ENCODE results near the gene PATJ.
A peak's percentile ranks its signal among the peaks of the same experiment; 100 is the strongest.
"Not testable (repeated sequence)": the region's sequence is repeated elsewhere in the genome, so short reads cannot be mapped to it uniquely, and the experiment has no call there.

Gene PATJ

DNA sequence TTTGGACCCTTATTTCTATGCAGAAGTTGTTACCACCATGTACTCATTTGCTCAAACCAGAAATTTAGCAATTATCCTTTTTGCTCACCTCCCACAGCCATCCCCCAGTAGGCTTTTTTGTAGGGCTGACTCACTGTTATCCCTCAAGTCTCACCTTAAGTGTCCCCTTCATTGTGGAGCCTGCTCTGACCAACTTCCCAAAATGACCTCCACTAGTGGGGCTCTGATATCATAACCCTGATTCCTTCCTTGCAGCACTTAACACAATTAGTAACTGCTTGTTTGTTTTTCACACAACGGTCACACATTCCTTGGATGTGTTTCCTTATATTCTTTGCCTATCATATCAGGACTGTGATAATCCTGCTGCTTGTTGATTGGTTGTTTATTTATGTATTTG lies 76.7 kb downstream of the PATJ start:
- no peak overlapping the region for H3K4me3 Mint-ChIP-seq
- no peak overlapping the region for H3K27ac Mint-ChIP-seq
- no peaks in the 10 kb centered on the region for H3K4me1 Mint-ChIP-seq (ENCODE audit: low read depth in 2 of 2)
- no peaks in the 10 kb centered on the region for H3K27me3 Mint-ChIP-seq
- H3K9me3 Mint-ChIP-seq, result no peaks in the 10 kb centered on the region
- no peak for ATAC-seq (replicated peaks)
- peaks cover 3% of the 10 kb centered on the region for H3K36me3 Mint-ChIP-seq (ENCODE audit: insufficient read depth)
- no peak for DNase-seq

- H3K36me3 Mint-ChIP-seq (ENCODE audit: insufficient read depth), result peaks cover 3% of the 10 kb centered on the region
- DNase-seq (no peak), ATAC-seq (replicated peaks) (no peak)
- no peaks in the 10 kb centered on the region for H3K27me3 Mint-ChIP-seq
- H3K27ac Mint-ChIP-seq, result no peak overlapping the region
- H3K4me1 Mint-ChIP-seq (ENCODE audit: low read depth in 2 of 2), result no peaks in the 10 kb centered on the region
- no peaks in the 10 kb centered on the region for H3K9me3 Mint-ChIP-seq
- H3K4me3 Mint-ChIP-seq, result no peak overlapping the region
Observed at GRCh38 chr1:61819421-61819820, 77.1 kb downstream of the PATJ start.

DNA sequence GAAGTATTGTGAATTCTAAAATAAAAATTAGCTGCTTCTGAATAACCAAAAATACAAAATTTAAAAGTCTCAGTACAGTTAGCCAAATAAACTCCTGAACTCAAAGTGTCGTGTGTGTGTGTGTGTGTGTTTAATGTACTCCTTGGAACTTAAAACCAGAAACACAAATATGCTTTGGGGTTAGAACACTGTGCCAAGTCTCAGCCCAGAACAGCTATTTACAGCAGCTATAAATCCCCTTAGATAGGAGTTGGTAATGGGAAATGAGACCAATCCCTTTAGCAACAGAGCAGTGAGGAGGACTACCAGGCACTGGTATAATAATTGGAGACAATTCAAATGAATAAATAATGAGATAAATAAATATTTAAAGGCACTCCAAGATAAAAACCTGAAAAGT lies 83.1 kb downstream of the PATJ start:
- Mint-ChIP-seq H3K4me1 (ENCODE audit: low read depth in 2 of 2) (no peaks in the 10 kb centered on the region), H3K27ac (no peak overlapping the region), H3K36me3 (ENCODE audit: insufficient read depth) (peaks cover 18% of the 10 kb centered on the region), H3K27me3 (no peaks in the 10 kb centered on the region), H3K4me3 (no peak overlapping the region), H3K9me3 (no peaks in the 10 kb centered on the region)
- ATAC-seq (replicated peaks), result no peak
- no peak for DNase-seq

GRCh38 chr1:61828805-61829204 lies 86.5 kb downstream of the PATJ start:
- no peaks in the 10 kb centered on the region for H3K9me3 Mint-ChIP-seq
- no peaks in the 10 kb centered on the region for H3K4me1 Mint-ChIP-seq (ENCODE audit: low read depth in 2 of 2)
- peaks cover 27% of the 10 kb centered on the region for H3K36me3 Mint-ChIP-seq (ENCODE audit: insufficient read depth)
- H3K27me3 Mint-ChIP-seq, result no peaks in the 10 kb centered on the region
- H3K4me3 Mint-ChIP-seq, result no peak overlapping the region
- no peak overlapping the region for H3K27ac Mint-ChIP-seq
- no peak for DNase-seq
- ATAC-seq (replicated peaks), result no peak

GRCh38 chr1:61836649-61837048 lies 94.4 kb downstream of the PATJ start:
- no peaks in the 10 kb centered on the region for H3K27me3 Mint-ChIP-seq
- no peak overlapping the region for H3K27ac Mint-ChIP-seq
- no peak overlapping the region for H3K4me3 Mint-ChIP-seq
- no peaks in the 10 kb centered on the region for H3K4me1 Mint-ChIP-seq (ENCODE audit: low read depth in 2 of 2)
- H3K9me3 Mint-ChIP-seq, result no peaks in the 10 kb centered on the region
- ATAC-seq (replicated peaks) (no peak), DNase-seq (no peak)
- peaks cover 10% of the 10 kb centered on the region for H3K36me3 Mint-ChIP-seq (ENCODE audit: insufficient read depth)

DNA sequence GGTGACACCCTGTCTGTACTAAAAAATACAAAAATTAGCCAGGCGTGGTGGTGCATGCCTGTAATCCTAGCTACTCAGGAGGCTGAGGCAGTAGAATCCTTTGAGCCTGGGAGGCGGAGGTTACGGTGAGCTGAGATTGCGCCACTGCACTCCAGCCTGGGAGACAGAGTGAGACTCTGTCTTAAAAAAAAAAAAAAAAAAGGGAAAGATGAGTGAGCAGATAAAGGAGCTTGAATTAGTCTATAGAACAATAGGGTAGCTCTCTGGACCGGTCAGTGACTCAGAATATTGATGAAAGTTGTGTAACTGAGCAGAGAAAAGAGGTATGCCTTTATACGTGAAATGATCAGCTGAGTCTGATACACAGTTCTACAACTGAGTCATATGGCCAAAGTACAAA lies 95.3 kb downstream of the PATJ start:
- ATAC-seq (replicated peaks); H3K27me3 Mint-ChIP-seq; H3K9me3 Mint-ChIP-seq; H3K27ac Mint-ChIP-seq; H3K4me1 Mint-ChIP-seq (ENCODE audit: low read depth in 2 of 2); DNase-seq; H3K36me3 Mint-ChIP-seq (ENCODE audit: insufficient read depth); H3K4me3 Mint-ChIP-seq: not testable (repeated sequence)

DNA sequence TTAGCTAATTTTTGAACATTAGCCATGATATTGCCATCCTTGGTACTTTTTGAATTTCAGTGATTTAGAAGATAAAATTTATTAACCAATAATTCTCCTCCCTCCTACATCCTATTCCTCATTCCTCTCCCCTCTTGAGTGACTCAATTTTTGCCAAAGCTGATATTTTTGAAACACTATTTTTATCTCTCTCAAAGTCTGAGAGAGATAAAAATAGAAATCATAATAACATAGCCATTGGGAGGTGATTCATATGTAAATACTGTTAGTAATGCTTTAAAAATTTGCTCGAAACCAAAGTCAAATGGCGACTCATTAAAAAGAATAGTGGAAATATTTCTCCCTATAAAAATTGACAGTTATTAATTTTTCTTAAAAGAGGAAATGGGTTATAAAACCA lies 97.4 kb downstream of the PATJ start:
- H3K4me1 Mint-ChIP-seq (ENCODE audit: low read depth in 2 of 2), result no peaks in the 10 kb centered on the region
- DNase-seq (no peak), ATAC-seq (replicated peaks) (no peak)
- H3K27ac Mint-ChIP-seq, result no peak overlapping the region
- H3K9me3 Mint-ChIP-seq, result no peaks in the 10 kb centered on the region
- H3K4me3 Mint-ChIP-seq, result no peak overlapping the region
- H3K27me3 Mint-ChIP-seq, result no peaks in the 10 kb centered on the region
- peaks cover 6% of the 10 kb centered on the region for H3K36me3 Mint-ChIP-seq (ENCODE audit: insufficient read depth)

GRCh38 chr1:61842036-61842435 lies 99.8 kb downstream of the PATJ start:
- Mint-ChIP-seq H3K9me3 (no peaks in the 10 kb centered on the region), H3K36me3 (ENCODE audit: insufficient read depth) (peaks cover 6% of the 10 kb centered on the region), H3K4me1 (ENCODE audit: low read depth in 2 of 2) (no peaks in the 10 kb centered on the region), H3K27ac (no peak overlapping the region), H3K27me3 (no peaks in the 10 kb centered on the region), H3K4me3 (no peak overlapping the region)
- DNase-seq (no peak), ATAC-seq (replicated peaks) (no peak)

GRCh38 chr1:61842863-61843514 lies 100.7 kb downstream of the PATJ start:
- ATAC-seq (replicated peaks), result no peak
- DNase-seq, result no peak
- H3K4me1 Mint-ChIP-seq (ENCODE audit: low read depth in 2 of 2), result no peaks in the 10 kb centered on the region
- H3K4me3 Mint-ChIP-seq, result no peak overlapping the region
- peaks cover 3% of the 10 kb centered on the region for H3K36me3 Mint-ChIP-seq (ENCODE audit: insufficient read depth)
- no peaks in the 10 kb centered on the region for H3K27me3 Mint-ChIP-seq
- H3K27ac Mint-ChIP-seq, result peak overlapping the region in 1 of 2 donors; percentile 16
- no peaks in the 10 kb centered on the region for H3K9me3 Mint-ChIP-seq

- Mint-ChIP-seq H3K36me3 (ENCODE audit: insufficient read depth) (peaks cover 2% of the 10 kb centered on the region), H3K4me1 (ENCODE audit: low read depth in 2 of 2) (no peaks in the 10 kb centered on the region), H3K27ac (no peak overlapping the region), H3K4me3 (no peak overlapping the region), H3K9me3 (no peaks in the 10 kb centered on the region), H3K27me3 (no peaks in the 10 kb centered on the region)
- DNase-seq (no peak), ATAC-seq (replicated peaks) (no peak)
Observed at GRCh38 chr1:61844006-61844405, 101.7 kb downstream of the PATJ start.

GRCh38 chr1:61844664-61845063 lies 102.4 kb downstream of the PATJ start:
- H3K36me3 Mint-ChIP-seq (ENCODE audit: insufficient read depth); H3K4me3 Mint-ChIP-seq; H3K4me1 Mint-ChIP-seq (ENCODE audit: low read depth in 2 of 2); H3K27me3 Mint-ChIP-seq; H3K9me3 Mint-ChIP-seq; ATAC-seq (replicated peaks); H3K27ac Mint-ChIP-seq; DNase-seq: not testable (repeated sequence)

DNA sequence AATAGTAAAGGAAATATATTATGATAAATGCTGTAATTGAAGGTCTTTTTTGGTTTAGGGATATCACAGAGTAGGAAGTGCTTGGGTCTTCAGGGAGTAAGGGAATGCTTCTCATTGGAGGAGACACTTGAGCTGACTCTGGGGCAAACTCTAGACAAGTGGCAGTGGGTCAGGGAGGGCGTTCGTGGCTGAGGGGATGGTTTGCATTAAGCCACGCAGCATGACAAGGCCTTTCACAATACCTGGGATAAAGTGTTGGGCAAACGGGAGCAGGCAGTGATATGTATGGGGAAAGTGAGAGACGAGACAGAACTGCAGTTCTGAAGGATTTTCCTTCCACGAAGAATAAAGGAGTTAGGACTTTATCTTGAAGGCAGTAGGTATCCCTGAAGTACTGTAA lies 109.0 kb downstream of the PATJ start:
- no peaks in the 10 kb centered on the region for H3K36me3 Mint-ChIP-seq (ENCODE audit: insufficient read depth)
- H3K4me3 Mint-ChIP-seq, result no peak overlapping the region
- H3K9me3 Mint-ChIP-seq, result no peaks in the 10 kb centered on the region
- H3K4me1 Mint-ChIP-seq (ENCODE audit: low read depth in 2 of 2), result no peaks in the 10 kb centered on the region
- no peaks in the 10 kb centered on the region for H3K27me3 Mint-ChIP-seq
- H3K27ac Mint-ChIP-seq, result no peak overlapping the region
- no peak for ATAC-seq (replicated peaks)
- DNase-seq, result no peak

DNA sequence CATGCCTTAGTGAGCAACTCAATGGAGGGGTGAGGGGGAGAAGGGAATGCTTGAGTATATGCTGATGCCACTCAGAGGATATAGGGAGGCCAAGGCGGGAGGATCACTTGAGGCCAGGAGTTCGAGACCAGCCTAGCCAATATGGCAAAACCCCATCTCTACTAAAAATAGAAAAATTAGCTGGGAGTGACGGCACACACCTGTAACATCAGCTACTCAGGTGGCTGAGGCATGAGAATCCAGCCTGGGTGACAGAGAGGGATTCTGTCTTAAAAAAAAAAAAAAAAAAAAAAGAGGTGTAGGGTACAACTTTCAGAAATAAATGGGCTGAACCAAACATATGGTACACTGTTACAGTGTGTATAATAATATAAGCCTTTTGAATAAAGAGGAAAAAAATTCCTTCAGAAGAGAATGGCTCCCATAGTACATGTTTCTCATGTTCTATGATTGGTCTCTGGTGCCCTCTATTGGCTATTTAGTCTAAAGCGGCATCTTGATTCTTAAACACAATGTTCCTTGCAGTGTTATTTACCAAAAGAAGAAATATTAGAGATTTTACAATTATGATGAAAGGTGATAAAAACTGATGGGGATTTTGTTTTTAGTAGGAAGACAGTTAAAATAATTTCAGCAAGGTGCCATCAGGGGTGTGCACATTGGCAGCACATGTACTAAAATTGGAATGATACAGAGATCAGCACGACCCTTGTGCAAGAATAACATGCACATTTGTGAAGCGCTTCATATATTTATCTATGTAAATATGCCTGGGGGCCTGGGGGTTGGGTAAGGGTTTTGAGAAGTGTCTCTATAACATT lies 109.8 kb downstream of the PATJ start:
- H3K27ac Mint-ChIP-seq, result no peak overlapping the region
- H3K4me1 Mint-ChIP-seq (ENCODE audit: low read depth in 2 of 2), result no peaks in the 10 kb centered on the region
- no peaks in the 10 kb centered on the region for H3K27me3 Mint-ChIP-seq
- H3K4me3 Mint-ChIP-seq, result no peak overlapping the region
- H3K9me3 Mint-ChIP-seq, result no peaks in the 10 kb centered on the region
- no peaks in the 10 kb centered on the region for H3K36me3 Mint-ChIP-seq (ENCODE audit: insufficient read depth)
- DNase-seq (peak; percentile 14 to 16 (median 14)), ATAC-seq (replicated peaks) (peak; percentile 42)

DNA sequence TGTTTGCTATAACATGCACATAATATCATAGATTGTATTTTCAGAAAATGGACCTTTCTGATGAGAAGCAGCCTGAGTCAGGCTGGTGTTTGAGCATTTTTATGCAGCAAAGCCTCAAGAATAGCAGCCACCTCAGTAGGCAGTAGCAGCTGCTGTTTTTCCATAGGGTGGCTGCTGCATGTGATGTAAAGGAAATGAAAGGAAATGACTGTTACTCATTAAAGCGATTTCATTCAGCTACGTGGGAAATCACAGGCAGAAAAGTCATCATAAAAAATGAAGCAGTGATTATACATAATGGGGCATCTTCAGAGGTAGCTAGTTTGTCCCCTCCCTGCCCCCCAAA lies 110.4 kb downstream of the PATJ start:
- Mint-ChIP-seq H3K27ac (no peak overlapping the region), H3K27me3 (no peaks in the 10 kb centered on the region), H3K4me3 (no peak overlapping the region), H3K9me3 (no peaks in the 10 kb centered on the region), H3K4me1 (ENCODE audit: low read depth in 2 of 2) (no peaks in the 10 kb centered on the region), H3K36me3 (ENCODE audit: insufficient read depth) (peaks cover 1% of the 10 kb centered on the region)
- DNase-seq, result no peak
- no peak for ATAC-seq (replicated peaks)
